Esophagus squamous epithelium (tissue), 4 donors: Measurements from ENCODE around the gene ZFP36L2.

ENCODE experiments used
- CTCF ChIP-seq, 6 experiments: fragments of 450-650 bp in 4 of 6; fragments of 200-600 bp in 2 of 6; sonication (generic) in 2 of 6; IDR thresholded peaks; one replicate each; pipeline ENCODE4 v1.5.1; 2016 to 2019; ENCODE audit warnings: antibody characterized with exemption in 6 of 6, mild to moderate bottlenecking in 4 of 6, moderate library complexity in 4 of 6
- POLR2A ChIP-seq, 4 donors: fragments of 450-650 bp; IDR thresholded peaks; one replicate each; pipeline ENCODE4 v1.6.1; 2017; ENCODE audit warnings: antibody characterized with exemption in 4 of 4, mild to moderate bottlenecking in 4 of 4, moderate library complexity in 3 of 4

- TF ChIP-seq CTCF (IDR thresholded peaks at IDR 0.05), result no peak
- no peak for TF ChIP-seq POLR2A (IDR thresholded peaks at IDR 0.05)
Observed at GRCh38 chr2:43196768-43197587, 29.4 kb downstream of the ZFP36L2 start.
